Panc1 (cell line): ENCODE results near the gene MRPL43.

Experiments
- POLR2AphosphoS5 ChIP-seq: IDR thresholded peaks from 2 replicates; pipeline ENCODE4 v1.6.1; 2012; ENCODE audit warnings: mild to moderate bottlenecking, low read depth, low read length, moderate library complexity
- SIN3A ChIP-seq: IDR thresholded peaks from 2 replicates; pipeline ENCODE4 v1.6.1; 2012; ENCODE audit warnings: low read depth, mild to moderate bottlenecking, low read length, moderate library complexity, borderline replicate concordance; ENCODE audit not compliant: insufficient read depth
- TF ChIP-seq, protein P1 (sequence below): fragments of 450-650 bp; IDR thresholded peaks from 2 replicates; pipeline ENCODE4 v1.5.1; 2017; ENCODE audit warnings: mild to moderate bottlenecking

DNA sequence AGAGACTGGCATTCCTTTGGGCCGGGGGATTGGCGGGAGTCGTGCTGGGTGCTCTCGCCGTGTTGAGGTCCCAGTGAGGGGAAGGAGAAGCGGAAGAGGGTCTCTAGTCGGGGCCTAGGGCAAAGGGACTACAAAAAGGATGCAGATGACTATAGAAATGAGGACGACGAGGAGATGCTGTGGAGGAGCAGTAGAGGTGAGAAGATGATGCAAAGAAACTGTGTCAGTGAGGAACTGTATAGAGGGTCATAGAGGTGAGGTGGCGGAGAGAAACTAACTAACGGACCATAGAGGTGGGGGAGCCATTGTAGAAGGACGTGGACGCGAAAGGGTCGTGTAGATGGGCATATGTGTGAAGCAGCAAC is 370 bp upstream of the MRPL43 start:
- TF ChIP-seq, protein P1, sequence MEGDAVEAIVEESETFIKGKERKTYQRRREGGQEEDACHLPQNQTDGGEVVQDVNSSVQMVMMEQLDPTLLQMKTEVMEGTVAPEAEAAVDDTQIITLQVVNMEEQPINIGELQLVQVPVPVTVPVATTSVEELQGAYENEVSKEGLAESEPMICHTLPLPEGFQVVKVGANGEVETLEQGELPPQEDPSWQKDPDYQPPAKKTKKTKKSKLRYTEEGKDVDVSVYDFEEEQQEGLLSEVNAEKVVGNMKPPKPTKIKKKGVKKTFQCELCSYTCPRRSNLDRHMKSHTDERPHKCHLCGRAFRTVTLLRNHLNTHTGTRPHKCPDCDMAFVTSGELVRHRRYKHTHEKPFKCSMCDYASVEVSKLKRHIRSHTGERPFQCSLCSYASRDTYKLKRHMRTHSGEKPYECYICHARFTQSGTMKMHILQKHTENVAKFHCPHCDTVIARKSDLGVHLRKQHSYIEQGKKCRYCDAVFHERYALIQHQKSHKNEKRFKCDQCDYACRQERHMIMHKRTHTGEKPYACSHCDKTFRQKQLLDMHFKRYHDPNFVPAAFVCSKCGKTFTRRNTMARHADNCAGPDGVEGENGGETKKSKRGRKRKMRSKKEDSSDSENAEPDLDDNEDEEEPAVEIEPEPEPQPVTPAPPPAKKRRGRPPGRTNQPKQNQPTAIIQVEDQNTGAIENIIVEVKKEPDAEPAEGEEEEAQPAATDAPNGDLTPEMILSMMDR = no peak
- TF ChIP-seq POLR2AphosphoS5 (no peak), SIN3A (no peak)
